Measurements from ENCODE around the gene ZDHHC9.
"Not testable (repeated sequence)": the region's sequence is repeated elsewhere in the genome, so short reads cannot be mapped to it uniquely, and the experiment has no call there.

The ZDHHC9 gene

GRCh38 chrX:129843459-129844306 is at the start of gene ZDHHC9:
Gene ZDHHC9, minus strand, starts transcription at chrX:129843886. Its CDS starts 1,941 bp downstream, at chrX:129841945.
- Histone ChIP-seq H3K9me3 (no peaks in the 10 kb centered on the region), H3K4me1 (no peaks in the 10 kb centered on the region), H3K4me3 (peak within 1 kb of the TSS; percentile 73), H3K36me3 (replicated peaks) (peaks cover 11% of the 10 kb centered on the region), H3K27me3 (ENCODE audit: low read depth) (no peaks in the 10 kb centered on the region)
- peak; percentile 96 to 97 for DNase-seq (ENCODE audit: low spot score in 2 of 2)
- in situ Hi-C loops (cut with MboI; ENCODE audit: low sequenced_read_pairs), result no loop called here

GRCh38 chrX:129877401-129877800 is 33.7 kb upstream of the ZDHHC9 start:
- Histone ChIP-seq H3K4me1 (peaks cover 11% of the 10 kb centered on the region), H3K9me3 (no peaks in the 10 kb centered on the region), H3K4me3 (no peak overlapping the region), H3K27me3 (ENCODE audit: low read depth) (no peaks in the 10 kb centered on the region), H3K36me3 (replicated peaks) (no peaks in the 10 kb centered on the region)
- no peak for DNase-seq (ENCODE audit: low spot score in 2 of 2)
- in situ Hi-C loops (cut with MboI; ENCODE audit: low sequenced_read_pairs), result no loop called here

- peaks cover 11% of the 10 kb centered on the region for H3K4me1 ChIP-seq
- H3K4me3 ChIP-seq, result no peak overlapping the region
- H3K9me3 ChIP-seq, result no peaks in the 10 kb centered on the region
- in situ Hi-C loops (cut with MboI; ENCODE audit: low sequenced_read_pairs), result no loop called here
- H3K36me3 ChIP-seq (replicated peaks), result no peaks in the 10 kb centered on the region
- DNase-seq (ENCODE audit: low spot score in 2 of 2), result peak; percentile 34 to 68
- H3K27me3 ChIP-seq (ENCODE audit: low read depth), result no peaks in the 10 kb centered on the region
These were observed 33.2 kb upstream of the ZDHHC9 start for GRCh38 chrX:129876771-129877305.

GRCh38 chrX:129875669-129876068 is 32.0 kb upstream of the ZDHHC9 start:
- Histone ChIP-seq H3K4me1 (peaks cover 11% of the 10 kb centered on the region), H3K27me3 (ENCODE audit: low read depth) (no peaks in the 10 kb centered on the region), H3K9me3 (no peaks in the 10 kb centered on the region), H3K4me3 (no peak overlapping the region), H3K36me3 (replicated peaks) (no peaks in the 10 kb centered on the region)
- in situ Hi-C loops (cut with MboI; ENCODE audit: low sequenced_read_pairs), result no loop called here
- no peak for DNase-seq (ENCODE audit: low spot score in 2 of 2)

- no peak overlapping the region for H3K4me3 ChIP-seq
- DNase-seq (ENCODE audit: low spot score in 2 of 2), result no peak
- in situ Hi-C loops (cut with MboI; ENCODE audit: low sequenced_read_pairs), result no loop called here
- H3K4me1 ChIP-seq, result peaks cover 11% of the 10 kb centered on the region
- no peaks in the 10 kb centered on the region for H3K36me3 ChIP-seq (replicated peaks)
- no peaks in the 10 kb centered on the region for H3K9me3 ChIP-seq
- no peaks in the 10 kb centered on the region for H3K27me3 ChIP-seq (ENCODE audit: low read depth)
These were observed 28.8 kb upstream of the ZDHHC9 start for GRCh38 chrX:129872524-129872923.

GRCh38 chrX:129866321-129866720 is 22.6 kb upstream of the ZDHHC9 start:
- H3K27me3 ChIP-seq (ENCODE audit: low read depth); H3K4me1 ChIP-seq; in situ Hi-C loops (cut with MboI; ENCODE audit: low sequenced_read_pairs); H3K9me3 ChIP-seq; H3K36me3 ChIP-seq (replicated peaks); DNase-seq (ENCODE audit: low spot score in 2 of 2); H3K4me3 ChIP-seq: not testable (repeated sequence)

- DNase-seq (ENCODE audit: low spot score in 2 of 2); H3K4me3 ChIP-seq; in situ Hi-C loops (cut with MboI; ENCODE audit: low sequenced_read_pairs); H3K27me3 ChIP-seq (ENCODE audit: low read depth); H3K9me3 ChIP-seq; H3K4me1 ChIP-seq; H3K36me3 ChIP-seq (replicated peaks): not testable (repeated sequence)
These were observed 15.4 kb upstream of the ZDHHC9 start for GRCh38 chrX:129859134-129859533.

GRCh38 chrX:129851825-129852224 is 8.1 kb upstream of the ZDHHC9 start:
- H3K36me3 ChIP-seq (replicated peaks); H3K4me1 ChIP-seq; DNase-seq (ENCODE audit: low spot score in 2 of 2); H3K27me3 ChIP-seq (ENCODE audit: low read depth); H3K9me3 ChIP-seq; H3K4me3 ChIP-seq; in situ Hi-C loops (cut with MboI; ENCODE audit: low sequenced_read_pairs): not testable (repeated sequence)

- Histone ChIP-seq H3K9me3 (no peaks in the 10 kb centered on the region), H3K4me3 (no peak overlapping the region), H3K36me3 (replicated peaks) (peaks cover under 1% of the 10 kb centered on the region; the same call in 1 of the 2 replicates), H3K4me1 (no peaks in the 10 kb centered on the region), H3K27me3 (ENCODE audit: low read depth) (no peaks in the 10 kb centered on the region)
- in situ Hi-C loops (cut with MboI; ENCODE audit: low sequenced_read_pairs), result no loop called here
- DNase-seq (ENCODE audit: low spot score in 2 of 2), result no peak
These were observed 3.0 kb upstream of the ZDHHC9 start for GRCh38 chrX:129846716-129847115.

GRCh38 chrX:129845616-129846190 is 2.0 kb upstream of the ZDHHC9 start:
- no peaks in the 10 kb centered on the region for H3K4me1 ChIP-seq
- in situ Hi-C loops (cut with MboI; ENCODE audit: low sequenced_read_pairs), result no loop called here
- no peak overlapping the region for H3K4me3 ChIP-seq
- no peaks in the 10 kb centered on the region for H3K9me3 ChIP-seq
- H3K36me3 ChIP-seq (replicated peaks), result peaks cover 11% of the 10 kb centered on the region
- no peaks in the 10 kb centered on the region for H3K27me3 ChIP-seq (ENCODE audit: low read depth)
- no peak for DNase-seq (ENCODE audit: low spot score in 2 of 2)

- in situ Hi-C loops (cut with MboI; ENCODE audit: low sequenced_read_pairs), result no loop called here
- H3K9me3 ChIP-seq, result no peaks in the 10 kb centered on the region
- H3K36me3 ChIP-seq (replicated peaks), result peaks cover 11% of the 10 kb centered on the region
- no peaks in the 10 kb centered on the region for H3K4me1 ChIP-seq
- no peaks in the 10 kb centered on the region for H3K27me3 ChIP-seq (ENCODE audit: low read depth)
- peak overlapping the region; percentile 73 for H3K4me3 ChIP-seq
- no peak for DNase-seq (ENCODE audit: low spot score in 2 of 2)
These were observed 552 bp downstream of the ZDHHC9 start for GRCh38 chrX:129843209-129843458.

- in situ Hi-C loops (cut with MboI; ENCODE audit: low sequenced_read_pairs), result no loop called here
- no peaks in the 10 kb centered on the region for H3K27me3 ChIP-seq (ENCODE audit: low read depth)
- peaks cover 11% of the 10 kb centered on the region for H3K36me3 ChIP-seq (replicated peaks)
- peak in 1 of 2 experiments; percentile 40 for DNase-seq (ENCODE audit: low spot score in 2 of 2)
- peak overlapping the region; percentile 73 for H3K4me3 ChIP-seq
- no peaks in the 10 kb centered on the region for H3K9me3 ChIP-seq
- no peaks in the 10 kb centered on the region for H3K4me1 ChIP-seq
These were observed 1.0 kb downstream of the ZDHHC9 start for GRCh38 chrX:129842510-129843208.

GRCh38 chrX:129840344-129840743 is 3.3 kb downstream of the ZDHHC9 start:
- Histone ChIP-seq H3K27me3 (ENCODE audit: low read depth) (no peaks in the 10 kb centered on the region), H3K4me1 (no peaks in the 10 kb centered on the region), H3K36me3 (replicated peaks) (peaks cover 20% of the 10 kb centered on the region), H3K4me3 (no peak overlapping the region), H3K9me3 (no peaks in the 10 kb centered on the region)
- in situ Hi-C loops (cut with MboI; ENCODE audit: low sequenced_read_pairs), result no loop called here
- no peak for DNase-seq (ENCODE audit: low spot score in 2 of 2)

- no peak for DNase-seq (ENCODE audit: low spot score in 2 of 2)
- in situ Hi-C loops (cut with MboI; ENCODE audit: low sequenced_read_pairs), result no loop called here
- no peak overlapping the region for H3K4me3 ChIP-seq
- no peaks in the 10 kb centered on the region for H3K9me3 ChIP-seq
- no peaks in the 10 kb centered on the region for H3K27me3 ChIP-seq (ENCODE audit: low read depth)
- H3K36me3 ChIP-seq (replicated peaks), result peaks cover 20% of the 10 kb centered on the region
- no peaks in the 10 kb centered on the region for H3K4me1 ChIP-seq
These were observed 6.9 kb downstream of the ZDHHC9 start for GRCh38 chrX:129836827-129837226.
